Uterus (tissue), 2 donors: Measurements from ENCODE around the gene SEMA3B.

Experiments
- CTCF ChIP-seq, 4 experiments: fragments of 200-600 bp in 2 of 4; fragments of 450-650 bp in 2 of 4; sonication (generic) in 2 of 4; IDR thresholded peaks; one replicate each; pipeline ENCODE4 v1.5.1; 2016 to 2019; ENCODE audit warnings: antibody characterized with exemption in 4 of 4, mild to moderate bottlenecking in 2 of 4, moderate library complexity in 1 of 4
- POLR2A ChIP-seq, 2 donors: fragments of 450-650 bp; IDR thresholded peaks; one replicate each; pipeline ENCODE4 v1.6.1; 2016; ENCODE audit warnings: antibody characterized with exemption in 2 of 2, mild to moderate bottlenecking in 1 of 2, moderate library complexity in 1 of 2

- TF ChIP-seq CTCF (IDR thresholded peaks at IDR 0.05) (no peak), POLR2A (IDR thresholded peaks at IDR 0.05) (no peak)
These were observed 25.4 kb upstream of the SEMA3B start for GRCh38 chr3:50243543-50243895.
